KMS-11 (cell line): Measurements from ENCODE around the gene ANKRD10.

Experiments
- H2AFZ ChIP-seq: fragments of 200-600 bp; sonication (generic); 2 replicates; pipeline ENCODE4 v1.6.1; 2016; ENCODE audit warnings: antibody characterized with exemption, mixed run types, low read depth
- H3K27ac ChIP-seq: fragments of 200-600 bp; sonication (generic); 2 replicates; pipeline ENCODE4 v1.6.1; 2016; ENCODE audit warnings: mild to moderate bottlenecking, mixed run types
- H3K27me3 ChIP-seq: fragments of 200-600 bp; sonication (generic); 2 replicates; pipeline ENCODE4 v1.6.1; 2017; ENCODE audit warnings: mild to moderate bottlenecking, low read depth, mixed run types, moderate library complexity; ENCODE audit not compliant: insufficient read depth
- H3K36me3 ChIP-seq: fragments of 200-600 bp; sonication (generic); 2 replicates; pipeline ENCODE4 v1.6.1; 2017; ENCODE audit warnings: mild to moderate bottlenecking, mixed run types; ENCODE audit not compliant: insufficient read depth
- H3K4me1 ChIP-seq: fragments of 200-600 bp; sonication (generic); 2 replicates; pipeline ENCODE4 v1.6.1; 2016; ENCODE audit warnings: mild to moderate bottlenecking, low read depth, mixed run types; ENCODE audit not compliant: poor library complexity, severe bottlenecking
- H3K4me2 ChIP-seq: fragments of 200-600 bp; sonication (generic); 2 replicates; pipeline ENCODE4 v1.7.0; 2016; ENCODE audit warnings: mild to moderate bottlenecking, mixed run types
- H3K4me3 ChIP-seq: fragments of 200-600 bp; sonication (generic); IDR thresholded peaks from 2 replicates; pipeline ENCODE4 v1.6.1; 2017; ENCODE audit warnings: low read depth, low read length, mixed read lengths; ENCODE audit not compliant: insufficient read depth
- H3K79me2 ChIP-seq: fragments of 200-600 bp; sonication (generic); 2 replicates; pipeline ENCODE4 v1.6.1; 2016; ENCODE audit warnings: low read depth, mixed run types; ENCODE audit not compliant: insufficient read depth
- H3K9ac ChIP-seq: fragments of 200-600 bp; sonication (generic); 2 replicates; pipeline ENCODE4 v1.6.1; 2016; ENCODE audit warnings: mild to moderate bottlenecking, mixed run types
- H4K20me1 ChIP-seq: fragments of 200-600 bp; sonication (generic); 2 replicates; pipeline ENCODE4 v1.6.1; 2016; ENCODE audit warnings: mild to moderate bottlenecking, mixed run types; ENCODE audit not compliant: insufficient read depth
- CTCF ChIP-seq: fragments of 200-600 bp; sonication (generic); conservative IDR thresholded peaks from 2 replicates; pipeline ENCODE4 v1.6.1; 2017; ENCODE audit warnings: low read depth, mild to moderate bottlenecking, antibody characterized with exemption, low read length, moderate library complexity, mixed read lengths

ANKRD10 gene

GRCh38 chr13:110890279-110891165 is 24.3 kb downstream of the ANKRD10 start:
- Histone ChIP-seq H3K27ac (no peak overlapping the region), H3K4me2 (no peak overlapping the region), H3K4me1 (peaks cover 9% of the 10 kb centered on the region), H2AFZ (no peak overlapping the region), H3K4me3 (no peak overlapping the region), H3K79me2 (no peaks in the 10 kb centered on the region), H3K36me3 (no peaks in the 10 kb centered on the region), H4K20me1 (no peaks in the 10 kb centered on the region), H3K9ac (no peak overlapping the region), H3K27me3 (no peaks in the 10 kb centered on the region)
- TF ChIP-seq CTCF, result no peak

- no peak for TF ChIP-seq CTCF
- Histone ChIP-seq H3K4me2 (no peak overlapping the region), H4K20me1 (no peaks in the 10 kb centered on the region), H3K27me3 (no peaks in the 10 kb centered on the region), H2AFZ (no peak overlapping the region), H3K9ac (no peak overlapping the region), H3K4me3 (no peak overlapping the region), H3K27ac (no peak overlapping the region), H3K4me1 (peaks cover 26% of the 10 kb centered on the region), H3K79me2 (no peaks in the 10 kb centered on the region), H3K36me3 (no peaks in the 10 kb centered on the region)
Observed at GRCh38 chr13:110888390-110888789, 26.5 kb downstream of the ANKRD10 start.

- no peaks in the 10 kb centered on the region for H3K36me3 ChIP-seq
- no peaks in the 10 kb centered on the region for H4K20me1 ChIP-seq
- H3K4me1 ChIP-seq, result peaks cover 33% of the 10 kb centered on the region
- no peak overlapping the region for H3K27ac ChIP-seq
- no peak overlapping the region for H3K4me3 ChIP-seq
- H2AFZ ChIP-seq, result no peak overlapping the region
- H3K27me3 ChIP-seq, result no peaks in the 10 kb centered on the region
- TF ChIP-seq CTCF, result no peak
- H3K9ac ChIP-seq, result no peak overlapping the region
- H3K79me2 ChIP-seq, result no peaks in the 10 kb centered on the region
- H3K4me2 ChIP-seq, result no peak overlapping the region
Observed at GRCh38 chr13:110887597-110888333, 27.1 kb downstream of the ANKRD10 start.

- H2AFZ ChIP-seq, result no peak overlapping the region
- no peak overlapping the region for H3K4me3 ChIP-seq
- H4K20me1 ChIP-seq, result no peaks in the 10 kb centered on the region
- H3K36me3 ChIP-seq, result no peaks in the 10 kb centered on the region
- TF ChIP-seq CTCF, result no peak
- H3K27me3 ChIP-seq, result no peaks in the 10 kb centered on the region
- no peak overlapping the region for H3K9ac ChIP-seq
- no peak overlapping the region; the same call in 1 of the 2 replicates for H3K27ac ChIP-seq
- H3K79me2 ChIP-seq, result no peaks in the 10 kb centered on the region
- no peak overlapping the region for H3K4me2 ChIP-seq
- peaks cover 34% of the 10 kb centered on the region for H3K4me1 ChIP-seq
Observed at GRCh38 chr13:110886870-110887596, 27.8 kb downstream of the ANKRD10 start.
